NCI-H226 (cell line): ENCODE measurements around the gene RXRB.
"Not testable (repeated sequence)": the region's sequence is repeated elsewhere in the genome, so short reads cannot be mapped to it uniquely, and the experiment has no call there.

Source experiments
- DNase-seq: peaks from one replicate; pipeline ENCODE4 v3.0.0-alpha.2; 2015

Gene RXRB

GRCh38 chr6:33200219-33201146 is at the start of gene RXRB, which contains the start of gene SLC39A7:
TSS of gene RXRB (minus strand) at chr6:33200665. CDS start at chr6:33200476, 189 bp downstream.
TSS of gene SLC39A7 (plus strand) at chr6:33200867. CDS start at chr6:33201246, 379 bp downstream.
- DNase-seq, result peak; percentile 97

GRCh38 chr6:33249732-33250630 is 49.5 kb upstream of the RXRB start:
- peak; percentile 71 for DNase-seq

- DNase-seq, result peak; percentile 100
Observed at GRCh38 chr6:33248932-33249731, 48.7 kb upstream of the RXRB start.

DNA sequence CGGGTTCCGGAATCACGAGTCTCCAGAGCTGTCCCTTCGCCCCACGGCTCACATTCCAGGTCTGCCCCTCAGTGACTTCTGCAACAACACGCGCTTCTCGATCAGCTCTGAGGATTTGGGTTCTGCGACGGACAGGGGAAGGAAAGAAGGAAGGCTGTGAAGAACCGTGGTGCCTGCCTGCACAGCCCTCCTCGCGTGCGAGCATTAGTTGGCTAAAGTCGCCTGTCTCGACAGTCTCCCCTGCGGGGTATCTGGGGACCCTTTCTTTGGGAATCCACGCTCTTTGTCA is 48.1 kb upstream of the RXRB start:
- no peak for DNase-seq

- peak; percentile 80 for DNase-seq
Observed at GRCh38 chr6:33247977-33248642, 47.6 kb upstream of the RXRB start.

- no peak for DNase-seq
Observed at GRCh38 chr6:33243476-33243875, 43.0 kb upstream of the RXRB start.

DNA sequence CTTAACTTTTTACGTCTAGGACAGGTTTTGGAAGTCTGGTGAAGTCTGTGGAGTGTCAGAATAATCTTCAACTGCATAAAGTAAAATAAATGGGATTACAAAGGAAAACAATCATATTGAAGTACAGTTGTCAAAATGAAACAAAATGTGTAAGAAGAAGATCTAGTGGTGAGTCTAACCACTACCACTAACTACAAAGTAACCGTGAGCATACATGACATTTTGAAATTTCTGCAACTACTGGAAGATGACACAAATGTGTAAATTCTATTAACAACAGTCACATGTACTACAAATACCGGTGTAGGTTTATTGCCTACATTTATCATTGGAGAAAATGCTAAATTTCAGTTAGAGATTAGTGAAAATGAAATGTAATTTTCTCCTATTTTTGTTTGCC is 41.5 kb upstream of the RXRB start:
- no peak for DNase-seq

DNA sequence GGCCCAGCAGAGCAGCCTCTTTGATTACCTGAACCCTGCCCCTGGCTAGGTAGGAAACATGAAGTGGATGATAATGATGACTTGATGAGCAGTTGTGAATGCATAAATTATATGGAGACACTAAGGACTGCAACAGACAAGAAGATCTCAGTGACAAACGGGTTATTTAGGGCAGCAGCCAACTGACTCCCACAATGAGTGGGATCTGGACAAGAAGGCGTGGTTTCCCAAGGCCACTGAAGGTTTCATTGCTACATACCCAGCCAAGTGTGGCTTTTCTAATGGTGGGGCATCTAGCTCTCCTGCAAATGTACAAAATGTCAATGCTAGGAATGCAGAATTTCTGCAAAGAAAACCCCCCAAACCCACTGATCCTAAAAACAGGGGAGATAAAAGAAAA is 37.3 kb upstream of the RXRB start:
- no peak for DNase-seq

- DNase-seq, result no peak
Observed at GRCh38 chr6:33236852-33237251, 36.4 kb upstream of the RXRB start.

DNA sequence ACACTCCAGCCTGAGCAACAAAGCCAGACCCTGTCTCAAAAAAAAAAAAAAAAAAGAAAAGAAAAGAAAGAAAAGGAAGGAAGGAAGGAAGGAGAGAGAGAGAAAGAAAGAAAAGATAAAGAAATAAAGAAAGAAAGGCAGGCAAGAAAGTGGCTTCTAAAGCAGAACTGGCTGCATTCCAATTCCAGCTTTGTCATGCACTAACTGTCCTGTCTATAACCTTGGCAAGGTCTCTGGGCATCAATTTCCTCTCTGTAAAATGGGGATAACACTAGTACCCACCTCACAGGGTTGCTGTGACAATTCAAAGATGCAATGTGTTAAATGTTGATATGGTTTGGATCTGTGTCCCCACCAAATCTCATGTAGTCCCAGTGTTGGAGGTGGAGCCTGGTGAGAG is 35.9 kb upstream of the RXRB start:
- DNase-seq, result no peak

DNA sequence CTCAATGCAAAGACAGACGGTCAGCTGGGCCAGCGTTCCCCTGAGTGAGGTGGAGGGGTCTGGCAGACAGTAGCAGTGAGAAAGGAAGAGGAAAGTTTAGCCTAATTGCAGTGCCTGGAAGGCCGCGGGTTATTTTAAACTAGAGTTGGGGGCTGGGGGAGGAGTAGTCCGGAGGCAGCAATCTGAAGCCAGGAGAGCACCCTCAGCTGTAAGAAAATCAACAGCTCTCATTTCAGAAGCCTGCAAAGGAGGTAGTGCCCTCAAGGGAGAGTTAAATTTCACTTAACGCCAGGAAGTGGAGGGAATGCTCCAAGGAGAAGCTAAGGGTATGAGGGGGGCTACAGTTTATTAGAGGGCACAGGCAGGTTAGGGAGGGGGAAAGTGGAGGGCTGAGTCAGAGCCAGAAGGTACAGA is 34.8 kb upstream of the RXRB start:
- DNase-seq, result no peak

- not testable (repeated sequence) for DNase-seq
Observed at GRCh38 chr6:33226503-33227120, 26.1 kb upstream of the RXRB start.

GRCh38 chr6:33217681-33218080 is 17.2 kb upstream of the RXRB start:
- no peak for DNase-seq

GRCh38 chr6:33217246-33217645 is 16.8 kb upstream of the RXRB start:
- no peak for DNase-seq

- DNase-seq, result no peak
Observed at GRCh38 chr6:33216117-33216649, 15.7 kb upstream of the RXRB start.

DNA sequence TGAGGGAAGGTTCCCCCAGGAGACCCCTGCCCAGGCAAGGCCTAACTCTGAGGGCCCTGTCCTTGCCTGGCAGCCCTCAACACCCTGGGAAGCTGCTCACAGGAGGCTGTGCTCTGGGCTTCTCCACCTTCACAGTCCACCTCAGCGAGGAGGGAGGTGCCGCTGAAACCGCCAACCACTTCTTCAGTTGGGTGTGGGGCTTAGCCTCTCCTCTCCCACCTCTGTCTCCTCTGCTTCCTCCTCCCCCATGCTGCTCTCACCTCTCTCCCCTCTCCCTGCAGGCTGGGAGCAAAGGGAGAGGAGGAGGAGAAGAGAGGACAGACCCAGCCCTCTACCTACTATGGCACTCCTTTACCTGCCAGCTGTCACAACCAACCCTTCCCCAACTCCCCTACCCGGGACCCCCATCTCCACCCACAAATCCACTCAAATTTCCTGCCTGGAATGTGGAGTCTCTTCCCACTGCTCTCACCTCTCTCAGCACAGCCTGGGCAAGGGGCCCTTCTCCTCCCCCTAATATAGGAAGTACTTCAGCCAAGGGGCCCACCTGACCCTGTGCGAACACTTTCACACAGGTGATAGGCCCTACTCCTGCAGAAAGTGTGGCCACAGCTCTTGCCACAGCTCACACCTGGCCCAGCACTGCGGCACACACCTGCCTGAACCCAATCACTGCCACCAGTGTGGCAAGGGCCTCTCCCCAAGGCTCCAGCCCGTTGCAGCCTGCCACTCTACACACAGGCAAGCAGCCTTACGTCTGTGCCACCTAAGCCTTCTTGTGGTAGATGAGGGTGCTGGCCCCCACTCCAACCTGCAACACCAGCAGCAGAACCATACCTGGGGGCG is 15.0 kb upstream of the RXRB start:
- DNase-seq, result no peak

DNA sequence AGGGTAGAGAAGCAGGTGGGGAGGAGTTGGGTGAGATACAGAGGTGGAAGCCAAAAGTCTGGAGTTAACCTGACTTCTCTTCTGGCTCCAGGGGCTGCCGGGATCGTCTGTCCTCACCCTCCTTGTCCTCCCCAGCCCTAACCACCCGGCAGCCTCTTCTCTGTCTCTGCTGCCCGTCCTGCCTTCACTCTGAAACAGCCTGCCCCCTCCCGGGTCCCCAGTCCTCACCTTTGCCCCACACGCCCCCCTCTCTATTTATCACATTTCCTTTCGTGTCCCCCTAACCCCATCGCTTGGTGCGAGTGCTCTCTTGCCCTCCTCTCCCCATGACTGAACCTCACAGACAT is 13.5 kb upstream of the RXRB start:
- DNase-seq, result no peak

GRCh38 chr6:33213166-33213988 is 12.9 kb upstream of the RXRB start:
- no peak for DNase-seq

GRCh38 chr6:33212857-33213165 is 12.3 kb upstream of the RXRB start:
- DNase-seq, result no peak
